RPMI8226 (cell line): ENCODE data around the gene HIGD1A.
"Not testable (repeated sequence)": the region's sequence is repeated elsewhere in the genome, so short reads cannot be mapped to it uniquely, and the experiment has no call there.

Experiments used
- DNase-seq: peaks from one replicate; pipeline ENCODE4 v3.0.0-alpha.2; 2015

The HIGD1A gene

GRCh38 chr3:42827654-42828053 lies 23.4 kb upstream of the HIGD1A start:
- no peak for DNase-seq

- DNase-seq: no peak
These were observed 22.7 kb upstream of the HIGD1A start for GRCh38 chr3:42827023-42827422.

- DNase-seq: no peak
These were observed 21.9 kb upstream of the HIGD1A start for GRCh38 chr3:42826141-42826540.

- DNase-seq: no peak
These were observed 19.1 kb upstream of the HIGD1A start for GRCh38 chr3:42823351-42823750.

GRCh38 chr3:42822828-42823227 lies 18.5 kb upstream of the HIGD1A start:
- DNase-seq: no peak

GRCh38 chr3:42820746-42821051 lies 16.4 kb upstream of the HIGD1A start:
- no peak for DNase-seq

GRCh38 chr3:42819351-42819965 lies 15.2 kb upstream of the HIGD1A start:
- DNase-seq: peak; percentile 13

- DNase-seq: no peak
These were observed 11.5 kb upstream of the HIGD1A start for GRCh38 chr3:42815826-42816225.

- DNase-seq: no peak
These were observed 10.7 kb upstream of the HIGD1A start for GRCh38 chr3:42814914-42815507.

- DNase-seq: no peak
These were observed 10.0 kb upstream of the HIGD1A start for GRCh38 chr3:42814246-42814645.

- not testable (repeated sequence) for DNase-seq
These were observed 7.0 kb upstream of the HIGD1A start for GRCh38 chr3:42811118-42811883.

- DNase-seq: not testable (repeated sequence)
These were observed 6.4 kb upstream of the HIGD1A start for GRCh38 chr3:42810706-42811105.

GRCh38 chr3:42809202-42809601 lies 4.9 kb upstream of the HIGD1A start, which contains the start of gene ACKR2:
TSS of gene ACKR2 (plus strand) at chr3:42809445. CDS start at chr3:42864503, 55,058 bp downstream.
- no peak for DNase-seq

- no peak for DNase-seq
These were observed 3.6 kb upstream of the HIGD1A start for GRCh38 chr3:42807929-42808328.

GRCh38 chr3:42805141-42805821 lies 991 bp upstream of the HIGD1A start:
- DNase-seq: no peak

GRCh38 chr3:42804831-42805132 lies 492 bp upstream of the HIGD1A start:
- no peak for DNase-seq

- DNase-seq: peak; percentile 61
These were observed 730 bp downstream of the HIGD1A start for GRCh38 chr3:42803414-42804105.

- no peak for DNase-seq
These were observed 1.3 kb downstream of the HIGD1A start for GRCh38 chr3:42802876-42803413.

- DNase-seq: no peak
These were observed 2.5 kb downstream of the HIGD1A start for GRCh38 chr3:42801784-42802183.

- no peak for DNase-seq
These were observed 3.2 kb downstream of the HIGD1A start for GRCh38 chr3:42801048-42801620.

GRCh38 chr3:42800251-42800650 lies 4.0 kb downstream of the HIGD1A start:
- no peak for DNase-seq

- no peak for DNase-seq
These were observed 4.9 kb downstream of the HIGD1A start for GRCh38 chr3:42799376-42799775.
